ENCODE measurements around the gene ANO2. TPM values are rescaled to one million over a fixed set of nuclear protein-coding genes. Genes with fewer than 3 reads are reported as not detected.

ANO2 gene
- total RNA-seq, 1 donor from 2014 or later = 13.6 TPM

DNA sequence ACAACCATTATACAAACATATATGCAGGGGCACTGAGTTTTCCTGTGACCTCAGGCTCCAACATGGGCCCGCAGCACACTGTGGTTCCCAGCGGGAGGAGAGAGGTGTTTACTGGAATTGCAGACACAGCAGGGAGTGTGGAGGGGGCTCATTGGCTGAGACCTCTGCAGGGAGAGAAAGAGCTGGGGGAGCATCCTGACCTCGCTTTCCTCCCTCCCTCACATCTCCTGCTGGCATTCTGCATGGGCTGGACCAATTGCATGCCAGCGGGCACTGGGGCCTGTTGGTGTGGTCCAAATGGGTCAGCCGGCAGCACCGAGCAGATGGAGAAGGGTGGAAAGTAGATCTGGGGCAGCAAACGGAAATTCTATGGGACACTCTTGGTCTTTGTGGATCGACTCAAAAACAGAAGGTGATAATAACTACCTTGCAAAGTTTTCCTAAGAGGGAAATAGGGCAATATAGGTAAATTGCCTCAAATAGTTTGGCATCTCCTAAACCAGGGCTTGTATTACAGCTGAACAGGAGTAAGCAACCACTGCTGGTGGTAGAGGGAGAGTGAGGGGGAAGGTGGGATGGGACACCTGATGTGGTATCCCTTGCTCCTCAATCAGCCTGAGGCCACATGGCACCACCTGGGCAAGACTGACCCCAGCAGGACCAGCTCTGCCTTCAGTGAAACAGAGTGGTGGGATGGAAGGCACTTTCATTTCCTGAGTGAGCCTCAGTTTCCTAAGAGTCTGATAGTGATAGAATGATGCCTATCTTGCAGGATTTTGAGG is 426.3 kb downstream of the ANO2 start:
- intact Hi-C loops (cut with DNase I) = no loop called here
- no peak for DNase-seq (ENCODE audit: low spot score)

DNA sequence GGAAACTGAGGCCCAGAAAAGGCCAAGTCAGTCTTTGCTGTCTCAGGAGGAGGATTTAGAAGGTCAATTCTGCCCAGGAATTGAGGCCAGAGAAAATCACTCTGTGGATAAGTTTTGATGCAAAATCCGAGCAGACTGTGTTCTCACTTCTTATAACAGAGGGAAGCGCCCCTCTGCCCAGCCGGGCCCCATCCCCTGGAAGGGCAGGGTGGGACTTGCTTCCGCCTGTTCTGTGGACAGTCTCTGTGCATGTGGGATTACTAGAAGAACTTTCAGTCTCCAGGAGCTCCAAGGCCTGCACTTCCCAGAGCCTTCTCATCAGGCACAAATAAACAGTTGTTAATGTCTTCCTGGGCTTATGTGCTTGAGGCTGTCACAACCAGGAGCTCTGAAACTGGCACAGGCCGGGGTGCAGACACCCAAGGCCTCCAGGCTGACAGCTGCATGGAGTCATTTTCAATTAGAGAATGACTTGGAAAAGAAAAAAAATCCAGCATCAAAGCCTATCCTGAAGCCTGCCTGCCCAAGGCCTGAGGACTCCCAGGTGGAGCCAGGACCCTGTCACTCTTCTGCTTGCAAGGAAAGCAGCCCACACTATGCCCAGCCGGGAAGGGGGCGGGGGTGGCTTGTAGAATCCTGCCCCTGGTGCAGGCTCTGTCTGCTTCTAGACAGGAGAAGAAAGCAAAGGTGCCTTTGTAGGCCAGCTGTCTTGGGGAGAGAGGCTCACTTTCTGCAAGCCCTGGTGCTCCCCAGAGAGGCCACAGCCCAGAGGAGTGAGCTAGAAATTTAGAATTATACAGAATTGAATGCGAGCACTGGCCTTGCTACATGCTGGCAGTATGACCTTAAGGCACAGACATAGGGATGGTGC is 428.5 kb downstream of the ANO2 start:
- intact Hi-C loops (cut with DNase I) = no loop called here

GRCh38 chr12:5515458-5515857 is 429.6 kb downstream of the ANO2 start:
- intact Hi-C loops (cut with DNase I) = no loop called here

More for the DNA sequence above, 428.5 kb downstream of the ANO2 start:
- no peak for DNase-seq (ENCODE audit: low spot score)

DNA sequence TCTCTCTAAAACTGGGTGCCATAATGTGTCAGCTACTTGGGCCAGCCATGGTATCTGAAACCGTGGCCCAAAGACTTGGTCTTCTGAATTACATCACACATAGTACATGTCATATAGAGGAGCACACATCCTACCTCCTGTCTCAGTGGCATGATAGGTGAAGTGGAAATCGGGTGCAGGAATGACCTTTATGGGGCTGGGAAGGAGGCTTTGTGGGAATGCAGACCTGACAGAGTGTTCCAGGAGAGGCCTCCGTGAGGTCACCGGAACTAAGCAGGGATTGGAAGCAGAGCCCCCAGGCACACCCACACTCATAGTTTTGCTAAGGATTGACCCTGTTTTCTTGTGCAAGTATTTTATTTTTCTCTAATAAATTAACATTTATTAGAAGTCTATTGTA is 430.5 kb downstream of the ANO2 start:
- DNase-seq (ENCODE audit: low spot score) = no peak
- intact Hi-C loops (cut with DNase I) = no loop called here

More at GRCh38 chr12:5515458-5515857, 429.6 kb downstream of the ANO2 start:
- DNase-seq (ENCODE audit: low spot score) = no peak

- intact Hi-C loops (cut with DNase I) = no loop called here
- no peak for DNase-seq (ENCODE audit: low spot score)
Measured at GRCh38 chr12:5514016-5514415, 431.0 kb downstream of the ANO2 start.

- intact Hi-C loops (cut with DNase I) = no loop called here
- DNase-seq (ENCODE audit: low spot score) = no peak
Measured at GRCh38 chr12:5513406-5513805, 431.7 kb downstream of the ANO2 start.

Other genes with a start within 250 kb of the ANO2 start
- gene VWF, start 179.4 kb upstream of the ANO2 start, total RNA-seq = 350 TPM

Measured in cardiac septum (tissue), 1 donor.